K562 (cell line): ENCODE data around the gene NCOA3. TPM values are rescaled to one million over a fixed set of nuclear protein-coding genes. Genes with fewer than 3 reads are reported as not detected.
A peak's percentile ranks its signal among the peaks of the same experiment; 100 is the strongest.

Source experiments
- ATAC-seq: fragments of 200-7000 bp; cut with Tn5 transposase; 3 replicates; pipeline ENCODE4 v1.9.1; 2020; ENCODE audit warnings: moderate library complexity
- BruUV-seq: library from RNA; stranded (reverse); fragments of 400-500 nt; replicated peaks from 2 replicates; lab custom pipeline; 2021; lab: Mats Ljungman, UMichigan
- CTCF ChIA-PET: fragments of 300-600 bp; formaldehyde crosslinking; extraction: SDS; loops from one replicate; lab custom pipeline; 2021; ENCODE audit warnings: low intra/inter-chr PET ratio; lab: Yijun Ruan, JAX
- POLR2A ChIA-PET: fragments of 300-600, 350-650 bp; sonication (Branson Sonifier 250); formaldehyde crosslinking; extraction: SDS; loops from one replicate; lab custom pipeline; 2021; ENCODE audit warnings: antibody characterized with exemption, inconsistent platforms; lab: Yijun Ruan, JAX
- DNase-seq, 4 experiments: peaks; one replicate each; pipeline versions ENCODE4 v3.0.0 to v3.0.0-alpha.2; 2011 to 2018; ENCODE audit warnings: low spot score in 3 of 4, mixed read lengths in 3 of 4; ENCODE audit errors: extremely low read depth in 1 of 4
- FAIRE-seq: peaks from 2 replicates; lab custom pipeline; 2011; peaks lifted over from hg19 to GRCh38; lab: Jason Lieb, UNC
- H2AFZ ChIP-seq: 2 replicates; pipeline ENCODE4 v1.6.0; 2011; ENCODE audit warnings: low read depth, low read length, control low read depth, inconsistent platforms
- H3K27ac ChIP-seq: fragments of 200-600 bp; 3 replicates; pipeline ENCODE4 v1.8.0; 2011; ENCODE audit warnings: low read depth, mild to moderate bottlenecking, control low read depth, inconsistent platforms, low read length, moderate library complexity, mixed read lengths; ENCODE audit errors: extremely low read depth
- H3K27me3 ChIP-seq, 2 experiments: fragments of 300-600 bp in 1 of 2; 2 replicates in 1 of 2; 3 replicates in 1 of 2; pipeline versions ENCODE4 v1.6.0 to v1.8.0; 2011; ENCODE audit warnings: inconsistent platforms in 2 of 2, low read length in 2 of 2, mild to moderate bottlenecking in 1 of 2, mixed read lengths in 1 of 2, moderate library complexity in 1 of 2; ENCODE audit not compliant: control insufficient read depth in 2 of 2, insufficient read depth in 2 of 2
- H3K36me3 ChIP-seq: fragments of 300-600 bp; 3 replicates; pipeline ENCODE4 v1.8.0; 2011; ENCODE audit warnings: mild to moderate bottlenecking, low read length, inconsistent platforms; ENCODE audit not compliant: control insufficient read depth, insufficient read depth
- H3K4me1 ChIP-seq, 2 experiments: fragments of 200-600 bp in 1 of 2; replicated peaks in 1 of 2; 2 replicates in 1 of 2; 3 replicates in 1 of 2; pipeline versions ENCODE4 v1.5.1 to v1.8.0; 2011; ENCODE audit warnings: inconsistent platforms in 2 of 2, low read length in 2 of 2, mild to moderate bottlenecking in 1 of 2, mixed read lengths in 1 of 2, moderate library complexity in 1 of 2; ENCODE audit not compliant: control insufficient read depth in 2 of 2, insufficient read depth in 2 of 2
- H3K4me2 ChIP-seq: 2 replicates; pipeline ENCODE4 v1.6.1; 2011; ENCODE audit warnings: low read length, control low read depth, inconsistent platforms, mixed read lengths; ENCODE audit not compliant: insufficient read depth
- H3K4me3 ChIP-seq: fragments of 200-600 bp; sonication (generic), shearing (Covaris generic); 2 replicates; pipeline ENCODE4 v1.5.1; 2016; ENCODE audit warnings: control low read depth, inconsistent platforms
- H3K79me2 ChIP-seq: fragments of 200-600 bp; 3 replicates; pipeline ENCODE4 v1.8.0; 2011; ENCODE audit warnings: low read length, inconsistent platforms; ENCODE audit not compliant: control insufficient read depth, insufficient read depth
- H3K9ac ChIP-seq, 2 experiments: 2 replicates each; pipeline versions ENCODE4 v1.6.0 to v1.6.1; 2011; ENCODE audit warnings: low read depth in 2 of 2, low read length in 2 of 2, control low read depth in 1 of 2, inconsistent platforms in 1 of 2, mild to moderate bottlenecking in 1 of 2, mixed read lengths in 1 of 2; ENCODE audit not compliant: insufficient read depth in 1 of 2
- H3K9me1 ChIP-seq: one replicate; pipeline ENCODE4 v1.6.0; 2011; ENCODE audit warnings: inconsistent platforms, mild to moderate bottlenecking, low read length, moderate library complexity; ENCODE audit not compliant: control insufficient read depth, insufficient read depth
- H3K9me3 ChIP-seq: replicated peaks from 2 replicates; pipeline ENCODE4 v1.5.1; 2011; ENCODE audit warnings: low read depth, low read length, inconsistent platforms; ENCODE audit not compliant: control insufficient read depth, insufficient read depth
- H4K20me1 ChIP-seq: replicated peaks from 2 replicates; pipeline ENCODE4 v1.6.1; 2011; ENCODE audit warnings: low read length, inconsistent platforms, mixed read lengths; ENCODE audit not compliant: control insufficient read depth, insufficient read depth
- CBX3 ChIP-seq, 2 experiments: IDR thresholded peaks; 1 replicate in 1 of 2; 2 replicates in 1 of 2; pipeline ENCODE4 v1.6.1; 2012; ENCODE audit warnings: inconsistent platforms in 2 of 2, low read length in 2 of 2, borderline replicate concordance in 1 of 2, control low read depth in 1 of 2
- FOXM1 ChIP-seq, 2 experiments: fragments of 450-650 bp in 1 of 2; sonication (generic) in 1 of 2; formaldehyde crosslinking in 1 of 2; IDR thresholded peaks; 2 replicates each; pipeline versions ENCODE4 v1.6.1 to v1.9.0; 2017 to 2022; ENCODE audit warnings: low read depth in 2 of 2, mild to moderate bottlenecking in 2 of 2, missing genetic modification reagents in 1 of 2, moderate library complexity in 1 of 2
- KLF1 ChIP-seq: fragments of 450-650 bp; IDR thresholded peaks from 2 replicates; pipeline ENCODE4 v1.6.1; 2016; ENCODE audit warnings: missing genetic modification characterization, missing compliant biosample characterization
- NFXL1 ChIP-seq: fragments of 450-650 bp; formaldehyde crosslinking; IDR thresholded peaks from 2 replicates; pipeline ENCODE4 v1.4.0; 2021; ENCODE audit warnings: mild to moderate bottlenecking
- RBM25 ChIP-seq: fragments of 200-400 bp; formaldehyde crosslinking; IDR thresholded peaks from 2 replicates; pipeline ENCODE4 v1.6.1; 2018; ENCODE audit warnings: low read length, low read depth, moderate library complexity; ENCODE audit not compliant: severe bottlenecking
- ZNF316 ChIP-seq: fragments of 450-650 bp; IDR thresholded peaks from 2 replicates; pipeline ENCODE4 v1.6.1; 2016
- ZNF408 ChIP-seq: fragments of 250-450 bp; sonication (Bioruptor Pico); IDR thresholded peaks from 2 replicates; pipeline ENCODE4 v1.4.0; 2020; ENCODE audit warnings: low read depth, mild to moderate bottlenecking, moderate library complexity
- ZNF77 ChIP-seq: fragments of 250-450 bp; sonication (Bioruptor Pico); IDR thresholded peaks from 2 replicates; pipeline ENCODE4 v1.5.0; 2020
- WGBS: fragments of 100-300 bp; shearing (Covaris generic); methylation state at CpG from one replicate; pipeline ENCODE4 v1.1.6; 2016; ENCODE audit warnings: low coverage, mixed read lengths; ENCODE audit not compliant: insufficient coverage; ENCODE audit errors: missing lambda C conversion rate; 5-methylcytosine and 5-hydroxymethylcytosine counted together
- in situ Hi-C: fragments of 300-500 bp; cut with MboI; formaldehyde crosslinking; loops from 4 replicates; pipeline ENCODE4 v1.15.0; 2018; ENCODE audit warnings: inconsistent platforms, mixed read lengths
- intact Hi-C: fragments of 100-400 bp; cut with micrococcal nuclease; formaldehyde crosslinking; loops from 2 replicates; pipeline ENCODE4 v1.14.2; 2022
- polyA plus RNA-seq, 8 experiments: library from polyadenylated mRNA; depleted of rRNA in 4 of 8; stranded (reverse) in 5 of 8; unstranded in 3 of 8; fragments of >200 nt; fragmentation: Nextera tagmentation in 2 of 8; fragmentation: Illumina TruSeq in 1 of 8; extraction: Ambion mirVana in 2 of 8; extraction: Trizol in 1 of 8; gene quantifications; 2 replicates each; pipeline versions ENCODE4 v1.2.1 to v1.2.3, GENCODE V29; 2011 to 2014; ENCODE audit warnings: inconsistent platforms in 1 of 8, missing spikeins in 1 of 8
- total RNA-seq, 7 experiments: library from RNA; depleted of rRNA in 6 of 7; stranded (reverse); fragments of >200 nt in 6 of 7; fragmentation: Illumina TruSeq in 2 of 7; extraction: Trizol in 2 of 7; gene quantifications; 2 replicates each; pipeline versions ENCODE4 v1.2.1 to v1.2.3, GENCODE V29; 2011 to 2021; ENCODE audit warnings: low replicate concordance in 1 of 7
- TF ChIP-seq, protein P1 (sequence below), 3 experiments: fragments of 200-800 bp in 1 of 3; fragments of 250-450 bp in 1 of 3; fragments of 450-650 bp in 1 of 3; sonication (Bioruptor Pico) in 1 of 3; sonication (Bioruptor generic) in 1 of 3; formaldehyde crosslinking in 1 of 3; IDR thresholded peaks; 2 replicates each; pipeline versions ENCODE4 v1.6.1 to v1.8.0; 2016 to 2022; ENCODE audit warnings: mild to moderate bottlenecking in 2 of 3, missing genetic modification characterization in 2 of 3, missing compliant biosample characterization in 1 of 3, moderate library complexity in 1 of 3
- TF ChIP-seq, protein P2 (sequence below): conservative IDR thresholded peaks from 2 replicates; pipeline ENCODE4 v1.6.1; 2011; ENCODE audit warnings: low read depth, mild to moderate bottlenecking, low read length; ENCODE audit not compliant: control insufficient read depth
- TF ChIP-seq, protein P3 (sequence below): sonication (generic); formaldehyde crosslinking; IDR thresholded peaks from 2 replicates; pipeline ENCODE4 v1.8.0; 2022; ENCODE audit warnings: mild to moderate bottlenecking, missing genetic modification reagents

NCOA3 gene
- total and polyA plus RNA-seq, 9 of the 15 experiments (the other 6 are each of a cell fraction or from before 2014, with no cell fraction given), result 3.2 to 24.3 (median 14.4) TPM

DNA sequence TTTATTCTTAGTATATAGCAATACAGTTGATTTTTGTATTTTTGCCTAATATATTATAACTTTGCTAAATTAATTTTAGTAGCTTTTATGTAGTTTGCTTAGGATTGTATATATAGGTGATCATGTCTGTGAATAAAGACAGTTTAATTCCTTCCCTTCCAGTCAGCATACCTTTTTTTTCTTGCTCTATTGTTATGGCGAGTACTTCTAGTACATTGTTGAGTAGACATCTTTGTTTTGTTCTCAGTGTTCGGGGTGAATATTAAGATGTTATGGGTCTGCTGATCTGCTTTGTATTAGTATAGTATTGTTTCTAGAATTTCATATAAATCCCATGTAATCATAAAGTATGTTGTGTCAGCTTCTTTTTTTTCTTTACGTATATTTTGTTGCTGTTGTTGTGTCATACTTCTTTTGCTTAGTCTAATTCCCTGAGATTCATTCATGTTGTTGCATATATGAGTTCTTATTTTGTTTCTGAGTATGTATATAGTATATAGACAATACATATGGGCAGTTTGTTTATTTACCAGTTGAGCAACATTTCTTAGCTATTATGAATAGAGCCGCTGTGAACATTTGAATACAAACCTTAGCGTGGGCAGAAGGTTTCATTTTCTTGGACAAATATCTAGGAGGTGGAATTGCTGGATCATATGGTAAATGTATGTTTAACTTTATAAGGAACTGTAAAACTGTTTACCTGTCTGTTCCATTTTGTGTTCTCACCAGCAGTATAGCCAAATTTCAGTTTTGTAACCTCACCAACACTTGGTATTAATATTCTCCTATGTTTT lies 25.5 kb downstream of the NCOA3 start:
- POLR2A ChIA-PET, result interaction anchor here (1.1 to 1.8 kb wide), 2 partner anchors 11 to 24 kb away, joined by 3 to 4 read pairs; no protein-coding TSS in a partner anchor
- CTCF ChIA-PET, result no interaction called here
- intact Hi-C loops, result no loop called here
- Histone ChIP-seq H2AFZ (no peak overlapping the region), H3K4me2 (no peak overlapping the region), H3K4me1 (peaks cover 10 to 14% of the 10 kb centered on the region in 2 experiments; a peak in 4 of 5 replicates), H3K4me3 (no peak overlapping the region), H3K27ac (no peak overlapping the region), H3K36me3 (no peaks in the 10 kb centered on the region), H3K9me1 (no peaks in the 10 kb centered on the region), H3K79me2 (peaks cover 54% of the 10 kb centered on the region), H4K20me1 (no peaks in the 10 kb centered on the region), H3K9ac (no peak overlapping the region), H3K9me3 (peaks cover 7% of the 10 kb centered on the region), H3K27me3 (no peaks in the 10 kb centered on the region)
- in situ Hi-C loops, result no loop called here
- BruUV-seq, result no TSS peak
- FAIRE-seq, result no peak
- ATAC-seq, result no peak
- WGBS, result 95% methylated on average over 5 of the region's 5 CpGs
- no peak for DNase-seq
- no peak for TF ChIP-seq ZNF408 (CRISPR knock-in tag)
- no peak for TF ChIP-seq ZNF77
- no peak for TF ChIP-seq NFXL1
- TF ChIP-seq, protein P1, sequence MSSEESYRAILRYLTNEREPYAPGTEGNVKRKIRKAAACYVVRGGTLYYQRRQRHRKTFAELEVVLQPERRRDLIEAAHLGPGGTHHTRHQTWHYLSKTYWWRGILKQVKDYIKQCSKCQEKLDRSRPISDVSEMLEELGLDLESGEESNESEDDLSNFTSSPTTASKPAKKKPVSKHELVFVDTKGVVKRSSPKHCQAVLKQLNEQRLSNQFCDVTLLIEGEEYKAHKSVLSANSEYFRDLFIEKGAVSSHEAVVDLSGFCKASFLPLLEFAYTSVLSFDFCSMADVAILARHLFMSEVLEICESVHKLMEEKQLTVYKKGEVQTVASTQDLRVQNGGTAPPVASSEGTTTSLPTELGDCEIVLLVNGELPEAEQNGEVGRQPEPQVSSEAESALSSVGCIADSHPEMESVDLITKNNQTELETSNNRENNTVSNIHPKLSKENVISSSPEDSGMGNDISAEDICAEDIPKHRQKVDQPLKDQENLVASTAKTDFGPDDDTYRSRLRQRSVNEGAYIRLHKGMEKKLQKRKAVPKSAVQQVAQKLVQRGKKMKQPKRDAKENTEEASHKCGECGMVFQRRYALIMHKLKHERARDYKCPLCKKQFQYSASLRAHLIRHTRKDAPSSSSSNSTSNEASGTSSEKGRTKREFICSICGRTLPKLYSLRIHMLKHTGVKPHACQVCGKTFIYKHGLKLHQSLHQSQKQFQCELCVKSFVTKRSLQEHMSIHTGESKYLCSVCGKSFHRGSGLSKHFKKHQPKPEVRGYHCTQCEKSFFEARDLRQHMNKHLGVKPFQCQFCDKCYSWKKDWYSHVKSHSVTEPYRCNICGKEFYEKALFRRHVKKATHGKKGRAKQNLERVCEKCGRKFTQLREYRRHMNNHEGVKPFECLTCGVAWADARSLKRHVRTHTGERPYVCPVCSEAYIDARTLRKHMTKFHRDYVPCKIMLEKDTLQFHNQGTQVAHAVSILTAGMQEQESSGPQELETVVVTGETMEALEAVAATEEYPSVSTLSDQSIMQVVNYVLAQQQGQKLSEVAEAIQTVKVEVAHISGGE (CRISPR knock-in tag; IDR thresholded peaks at IDR 0.05), result peak in 1 of 3 experiments; percentile 14; a peak in 1 of 6 replicates
- TF ChIP-seq, protein P2, sequence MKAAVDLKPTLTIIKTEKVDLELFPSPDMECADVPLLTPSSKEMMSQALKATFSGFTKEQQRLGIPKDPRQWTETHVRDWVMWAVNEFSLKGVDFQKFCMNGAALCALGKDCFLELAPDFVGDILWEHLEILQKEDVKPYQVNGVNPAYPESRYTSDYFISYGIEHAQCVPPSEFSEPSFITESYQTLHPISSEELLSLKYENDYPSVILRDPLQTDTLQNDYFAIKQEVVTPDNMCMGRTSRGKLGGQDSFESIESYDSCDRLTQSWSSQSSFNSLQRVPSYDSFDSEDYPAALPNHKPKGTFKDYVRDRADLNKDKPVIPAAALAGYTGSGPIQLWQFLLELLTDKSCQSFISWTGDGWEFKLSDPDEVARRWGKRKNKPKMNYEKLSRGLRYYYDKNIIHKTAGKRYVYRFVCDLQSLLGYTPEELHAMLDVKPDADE, result no peak
- TF ChIP-seq FOXM1 (IDR thresholded peaks at IDR 0.05; ENCODE audit: low read depth), result no peak
- TF ChIP-seq FOXM1 (CRISPR knock-in tag; IDR thresholded peaks at IDR 0.05; ENCODE audit: low read depth), result no peak
- TF ChIP-seq, protein P3, sequence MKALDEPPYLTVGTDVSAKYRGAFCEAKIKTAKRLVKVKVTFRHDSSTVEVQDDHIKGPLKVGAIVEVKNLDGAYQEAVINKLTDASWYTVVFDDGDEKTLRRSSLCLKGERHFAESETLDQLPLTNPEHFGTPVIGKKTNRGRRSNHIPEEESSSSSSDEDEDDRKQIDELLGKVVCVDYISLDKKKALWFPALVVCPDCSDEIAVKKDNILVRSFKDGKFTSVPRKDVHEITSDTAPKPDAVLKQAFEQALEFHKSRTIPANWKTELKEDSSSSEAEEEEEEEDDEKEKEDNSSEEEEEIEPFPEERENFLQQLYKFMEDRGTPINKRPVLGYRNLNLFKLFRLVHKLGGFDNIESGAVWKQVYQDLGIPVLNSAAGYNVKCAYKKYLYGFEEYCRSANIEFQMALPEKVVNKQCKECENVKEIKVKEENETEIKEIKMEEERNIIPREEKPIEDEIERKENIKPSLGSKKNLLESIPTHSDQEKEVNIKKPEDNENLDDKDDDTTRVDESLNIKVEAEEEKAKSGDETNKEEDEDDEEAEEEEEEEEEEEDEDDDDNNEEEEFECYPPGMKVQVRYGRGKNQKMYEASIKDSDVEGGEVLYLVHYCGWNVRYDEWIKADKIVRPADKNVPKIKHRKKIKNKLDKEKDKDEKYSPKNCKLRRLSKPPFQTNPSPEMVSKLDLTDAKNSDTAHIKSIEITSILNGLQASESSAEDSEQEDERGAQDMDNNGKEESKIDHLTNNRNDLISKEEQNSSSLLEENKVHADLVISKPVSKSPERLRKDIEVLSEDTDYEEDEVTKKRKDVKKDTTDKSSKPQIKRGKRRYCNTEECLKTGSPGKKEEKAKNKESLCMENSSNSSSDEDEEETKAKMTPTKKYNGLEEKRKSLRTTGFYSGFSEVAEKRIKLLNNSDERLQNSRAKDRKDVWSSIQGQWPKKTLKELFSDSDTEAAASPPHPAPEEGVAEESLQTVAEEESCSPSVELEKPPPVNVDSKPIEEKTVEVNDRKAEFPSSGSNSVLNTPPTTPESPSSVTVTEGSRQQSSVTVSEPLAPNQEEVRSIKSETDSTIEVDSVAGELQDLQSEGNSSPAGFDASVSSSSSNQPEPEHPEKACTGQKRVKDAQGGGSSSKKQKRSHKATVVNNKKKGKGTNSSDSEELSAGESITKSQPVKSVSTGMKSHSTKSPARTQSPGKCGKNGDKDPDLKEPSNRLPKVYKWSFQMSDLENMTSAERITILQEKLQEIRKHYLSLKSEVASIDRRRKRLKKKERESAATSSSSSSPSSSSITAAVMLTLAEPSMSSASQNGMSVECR, result no peak
- peak; percentile 36 for TF ChIP-seq RBM25
- peak; percentile 43; the same call in 1 of the 2 replicates for TF ChIP-seq ZNF316
- peak in 1 of 2 experiments; percentile 91; a peak in 2 of 3 replicates for TF ChIP-seq CBX3 (IDR thresholded peaks at IDR 0.05; ENCODE audit: borderline replicate concordance in 1 of 2, low read length in 2 of 2)
- no peak for TF ChIP-seq KLF1 (tag)
